GM23338 (cell line): ENCODE results near the gene VPS13A. TPM values are rescaled to one million over a fixed set of nuclear protein-coding genes. Genes with fewer than 3 reads are reported as not detected.

ENCODE experiments used
- ATAC-seq: fragments of 200-7000 bp; cut with Tn5 transposase; 3 replicates; pipeline ENCODE4 v1.9.1; 2020
- DNase-seq: peaks from one replicate; pipeline ENCODE4 v3.0.0-alpha.2; 2015; ENCODE audit warnings: low spot score
- H2AFZ ChIP-seq: fragments of 200-600 bp; sonication (generic); 2 replicates; pipeline ENCODE4 v1.8.0; 2016; ENCODE audit warnings: antibody characterized with exemption, mild to moderate bottlenecking, moderate library complexity
- H3F3A ChIP-seq: fragments of 200-600 bp; sonication (generic); replicated peaks from 2 replicates; pipeline ENCODE4 v1.8.0; 2017; ENCODE audit warnings: antibody characterized with exemption, mixed run types, low read depth
- H3K27ac ChIP-seq: fragments of 200-600 bp; sonication (generic); 2 replicates; pipeline ENCODE4 v1.6.1; 2016; ENCODE audit warnings: low read depth
- H3K27me3 ChIP-seq: fragments of 200-600 bp; sonication (generic); 2 replicates; pipeline ENCODE4 v1.8.0; 2016; ENCODE audit warnings: mild to moderate bottlenecking, mixed run types, moderate library complexity; ENCODE audit not compliant: insufficient read depth
- H3K36me3 ChIP-seq: fragments of 200-600 bp; sonication (generic); 2 replicates; pipeline ENCODE4 v1.8.0; 2016; ENCODE audit warnings: mild to moderate bottlenecking; ENCODE audit not compliant: insufficient read depth
- H3K4me1 ChIP-seq: fragments of 200-600 bp; sonication (generic); 2 replicates; pipeline ENCODE4 v1.8.0; 2016; ENCODE audit warnings: mild to moderate bottlenecking, moderate library complexity; ENCODE audit not compliant: insufficient read depth
- H3K4me2 ChIP-seq: fragments of 200-600 bp; sonication (generic); 2 replicates; pipeline ENCODE4 v1.7.1; 2017; ENCODE audit warnings: mixed run types
- H3K4me3 ChIP-seq: fragments of 200-600 bp; sonication (generic); 2 replicates; pipeline ENCODE4 v1.6.1; 2016; ENCODE audit warnings: mixed run types
- H3K79me2 ChIP-seq: fragments of 200-600 bp; sonication (generic); replicated peaks from 2 replicates; pipeline ENCODE4 v1.8.0; 2017; ENCODE audit warnings: mild to moderate bottlenecking; ENCODE audit not compliant: insufficient read depth
- H3K9me2 ChIP-seq: fragments of 200-600 bp; sonication (generic); 2 replicates; pipeline ENCODE4 v1.8.0; 2017; ENCODE audit not compliant: insufficient read depth
- H4K20me1 ChIP-seq: fragments of 200-600 bp; sonication (generic); replicated peaks from 2 replicates; pipeline ENCODE4 v1.8.0; 2017; ENCODE audit warnings: mild to moderate bottlenecking; ENCODE audit not compliant: insufficient read depth
- H3K27ac Mint-ChIP-seq: 2 replicates; pipeline ENCODE4 v1.8.0; 2020; ENCODE audit warnings: inconsistent platforms, mild to moderate bottlenecking, moderate library complexity, mixed read lengths
- H3K27me3 Mint-ChIP-seq: 3 replicates; pipeline ENCODE4 v1.8.0; 2022; ENCODE audit warnings: low read depth, mild to moderate bottlenecking, moderate library complexity, mixed read lengths, inconsistent platforms; ENCODE audit not compliant: insufficient read depth, poor library complexity
- H3K36me3 Mint-ChIP-seq: 3 replicates; pipeline ENCODE4 v1.8.0; 2021; ENCODE audit warnings: low read depth, mild to moderate bottlenecking, inconsistent platforms, moderate library complexity, mixed read lengths
- H3K4me1 Mint-ChIP-seq: 3 replicates; pipeline ENCODE4 v1.8.0; 2020; ENCODE audit warnings: mild to moderate bottlenecking, inconsistent platforms, mixed read lengths
- H3K4me3 Mint-ChIP-seq: 3 replicates; pipeline ENCODE4 v1.8.0; 2021; ENCODE audit warnings: moderate library complexity, mild to moderate bottlenecking, inconsistent platforms, mixed read lengths
- H3K9me3 Mint-ChIP-seq: 3 replicates; pipeline ENCODE4 v1.8.0; 2020; ENCODE audit warnings: moderate library complexity, mild to moderate bottlenecking, inconsistent platforms, mixed read lengths
- CTCF ChIP-seq, 2 experiments: fragments of 200-600 bp in 1 of 2; sonication (generic) in 1 of 2; conservative IDR thresholded peaks; 2 replicates each; pipeline versions ENCODE4 v1.5.1 to v1.6.1; 2016 to 2017; ENCODE audit warnings: antibody characterized with exemption in 2 of 2, low read depth in 2 of 2, mild to moderate bottlenecking in 2 of 2, moderate library complexity in 1 of 2
- ETS1 ChIP-seq: IDR thresholded peaks from 2 replicates; pipeline ENCODE4 v1.6.1; 2016; ENCODE audit warnings: antibody characterized with exemption
- EZH2 ChIP-seq: fragments of 200-600 bp; sonication (generic); IDR thresholded peaks from one replicate; pipeline ENCODE4 v1.8.0; 2017; ENCODE audit warnings: antibody characterized with exemption, mild to moderate bottlenecking, low read depth; ENCODE audit not compliant: unreplicated experiment
- EZH2phosphoT487 ChIP-seq: fragments of 200-600 bp; sonication (generic); IDR thresholded peaks from one replicate; pipeline ENCODE4 v1.8.1; 2018; ENCODE audit warnings: antibody characterized with exemption; ENCODE audit not compliant: unreplicated experiment
- POLR2AphosphoS5 ChIP-seq: IDR thresholded peaks from 2 replicates; pipeline ENCODE4 v1.6.1; 2016; ENCODE audit warnings: antibody characterized with exemption, low read depth
- REST ChIP-seq: IDR thresholded peaks from one replicate; pipeline ENCODE4 v1.6.1; 2018; ENCODE audit warnings: antibody characterized with exemption; ENCODE audit not compliant: unreplicated experiment
- ZNF114 ChIP-seq: fragments of 250-450 bp; sonication (Bioruptor Pico); IDR thresholded peaks from 2 replicates; pipeline ENCODE4 v1.5.0; 2020; ENCODE audit warnings: mild to moderate bottlenecking, moderate library complexity
- polyA plus RNA-seq: library from polyadenylated mRNA; unstranded; fragments of >200 nt; fragmentation: Nextera tagmentation; extraction: Ambion mirVana; gene quantifications from 2 replicates; pipeline ENCODE4 v1.2.1, GENCODE V29; 2016
- total RNA-seq: library from RNA; depleted of rRNA; stranded (reverse); fragments of >200 nt; shearing (Covaris generic); gene quantifications from 2 replicates; pipeline ENCODE4 v1.2.3, GENCODE V29; 2014
- TF ChIP-seq, protein P1 (sequence below): fragments of 250-450 bp; sonication (Bioruptor Pico); IDR thresholded peaks from 2 replicates; pipeline ENCODE4 v1.5.0; 2020; ENCODE audit warnings: mild to moderate bottlenecking, moderate library complexity

The VPS13A gene
- total and polyA plus RNA-seq, 2 experiments from 2014 or later: 45.9 to 68.1 TPM

- H3K79me2 ChIP-seq: no peaks in the 10 kb centered on the region
Measured at GRCh38 chr9:77133011-77133410, 44.3 kb upstream of the VPS13A start.

More at GRCh38 chr9:77133011-77133410, 44.3 kb upstream of the VPS13A start:
- no peak overlapping the region for H3K4me3 ChIP-seq
- H3K27ac ChIP-seq: no peak overlapping the region
- Mint-ChIP-seq H3K27me3 (peaks cover 11% of the 10 kb centered on the region), H3K27ac (no peak overlapping the region), H3K4me1 (peaks cover 5% of the 10 kb centered on the region), H3K4me3 (no peak overlapping the region), H3K36me3 (peaks cover 24% of the 10 kb centered on the region), H3K9me3 (peaks cover 37% of the 10 kb centered on the region)
- no peaks in the 10 kb centered on the region for H4K20me1 ChIP-seq
- peaks cover 18% of the 10 kb centered on the region for H3K9me2 ChIP-seq
- H2AFZ ChIP-seq: no peak overlapping the region
- TF ChIP-seq EZH2: no peak
- TF ChIP-seq EZH2phosphoT487: no peak
- TF ChIP-seq ZNF114 (CRISPR knock-in tag): no peak
- TF ChIP-seq REST: no peak
- no peak for TF ChIP-seq POLR2AphosphoS5
- no peak for TF ChIP-seq ETS1
- TF ChIP-seq, protein P1, sequence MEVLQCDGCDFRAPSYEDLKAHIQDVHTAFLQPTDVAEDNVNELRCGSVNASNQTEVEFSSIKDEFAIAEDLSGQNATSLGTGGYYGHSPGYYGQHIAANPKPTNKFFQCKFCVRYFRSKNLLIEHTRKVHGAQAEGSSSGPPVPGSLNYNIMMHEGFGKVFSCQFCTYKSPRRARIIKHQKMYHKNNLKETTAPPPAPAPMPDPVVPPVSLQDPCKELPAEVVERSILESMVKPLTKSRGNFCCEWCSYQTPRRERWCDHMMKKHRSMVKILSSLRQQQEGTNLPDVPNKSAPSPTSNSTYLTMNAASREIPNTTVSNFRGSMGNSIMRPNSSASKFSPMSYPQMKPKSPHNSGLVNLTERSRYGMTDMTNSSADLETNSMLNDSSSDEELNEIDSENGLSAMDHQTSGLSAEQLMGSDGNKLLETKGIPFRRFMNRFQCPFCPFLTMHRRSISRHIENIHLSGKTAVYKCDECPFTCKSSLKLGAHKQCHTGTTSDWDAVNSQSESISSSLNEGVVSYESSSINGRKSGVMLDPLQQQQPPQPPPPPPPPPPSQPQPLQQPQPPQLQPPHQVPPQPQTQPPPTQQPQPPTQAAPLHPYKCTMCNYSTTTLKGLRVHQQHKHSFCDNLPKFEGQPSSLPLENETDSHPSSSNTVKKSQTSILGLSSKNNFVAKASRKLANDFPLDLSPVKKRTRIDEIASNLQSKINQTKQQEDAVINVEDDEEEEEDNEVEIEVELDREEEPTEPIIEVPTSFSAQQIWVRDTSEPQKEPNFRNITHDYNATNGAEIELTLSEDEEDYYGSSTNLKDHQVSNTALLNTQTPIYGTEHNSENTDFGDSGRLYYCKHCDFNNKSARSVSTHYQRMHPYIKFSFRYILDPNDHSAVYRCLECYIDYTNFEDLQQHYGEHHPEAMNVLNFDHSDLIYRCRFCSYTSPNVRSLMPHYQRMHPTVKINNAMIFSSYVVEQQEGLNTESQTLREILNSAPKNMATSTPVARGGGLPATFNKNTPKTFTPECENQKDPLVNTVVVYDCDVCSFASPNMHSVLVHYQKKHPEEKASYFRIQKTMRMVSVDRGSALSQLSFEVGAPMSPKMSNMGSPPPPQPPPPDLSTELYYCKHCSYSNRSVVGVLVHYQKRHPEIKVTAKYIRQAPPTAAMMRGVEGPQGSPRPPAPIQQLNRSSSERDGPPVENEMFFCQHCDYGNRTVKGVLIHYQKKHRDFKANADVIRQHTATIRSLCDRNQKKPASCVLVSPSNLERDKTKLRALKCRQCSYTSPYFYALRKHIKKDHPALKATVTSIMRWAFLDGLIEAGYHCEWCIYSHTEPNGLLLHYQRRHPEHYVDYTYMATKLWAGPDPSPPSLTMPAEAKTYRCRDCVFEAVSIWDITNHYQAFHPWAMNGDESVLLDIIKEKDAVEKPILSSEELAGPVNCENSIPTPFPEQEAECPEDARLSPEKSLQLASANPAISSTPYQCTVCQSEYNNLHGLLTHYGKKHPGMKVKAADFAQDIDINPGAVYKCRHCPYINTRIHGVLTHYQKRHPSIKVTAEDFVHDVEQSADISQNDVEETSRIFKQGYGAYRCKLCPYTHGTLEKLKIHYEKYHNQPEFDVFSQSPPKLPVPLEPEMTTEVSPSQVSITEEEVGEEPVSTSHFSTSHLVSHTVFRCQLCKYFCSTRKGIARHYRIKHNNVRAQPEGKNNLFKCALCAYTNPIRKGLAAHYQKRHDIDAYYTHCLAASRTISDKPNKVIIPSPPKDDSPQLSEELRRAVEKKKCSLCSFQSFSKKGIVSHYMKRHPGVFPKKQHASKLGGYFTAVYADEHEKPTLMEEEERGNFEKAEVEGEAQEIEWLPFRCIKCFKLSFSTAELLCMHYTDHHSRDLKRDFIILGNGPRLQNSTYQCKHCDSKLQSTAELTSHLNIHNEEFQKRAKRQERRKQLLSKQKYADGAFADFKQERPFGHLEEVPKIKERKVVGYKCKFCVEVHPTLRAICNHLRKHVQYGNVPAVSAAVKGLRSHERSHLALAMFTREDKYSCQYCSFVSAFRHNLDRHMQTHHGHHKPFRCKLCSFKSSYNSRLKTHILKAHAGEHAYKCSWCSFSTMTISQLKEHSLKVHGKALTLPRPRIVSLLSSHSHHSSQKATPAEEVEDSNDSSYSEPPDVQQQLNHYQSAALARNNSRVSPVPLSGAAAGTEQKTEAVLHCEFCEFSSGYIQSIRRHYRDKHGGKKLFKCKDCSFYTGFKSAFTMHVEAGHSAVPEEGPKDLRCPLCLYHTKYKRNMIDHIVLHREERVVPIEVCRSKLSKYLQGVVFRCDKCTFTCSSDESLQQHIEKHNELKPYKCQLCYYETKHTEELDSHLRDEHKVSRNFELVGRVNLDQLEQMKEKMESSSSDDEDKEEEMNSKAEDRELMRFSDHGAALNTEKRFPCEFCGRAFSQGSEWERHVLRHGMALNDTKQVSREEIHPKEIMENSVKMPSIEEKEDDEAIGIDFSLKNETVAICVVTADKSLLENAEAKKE (CRISPR knock-in tag): no peak
- no peak for TF ChIP-seq CTCF (conservative IDR thresholded peaks at IDR 0.05; ENCODE audit: low read depth in 2 of 2)
- no peaks in the 10 kb centered on the region for H3K27me3 ChIP-seq
- DNase-seq (no peak), ATAC-seq (no peak)
- no peaks in the 10 kb centered on the region; the same call in 1 of the 2 replicates for H3K36me3 ChIP-seq
- peaks cover 14% of the 10 kb centered on the region for H3K4me1 ChIP-seq
- H3F3A ChIP-seq: peaks cover 2% of the 10 kb centered on the region; the same call in 1 of the 2 replicates
- H3K4me2 ChIP-seq: no peak overlapping the region
